K562 (cell line): ENCODE data around the gene NISCH. TPM values are rescaled to one million over a fixed set of nuclear protein-coding genes. Genes with fewer than 3 reads are reported as not detected.

Experiments
- ATAC-seq: fragments of 200-7000 bp; cut with Tn5 transposase; 3 replicates; pipeline ENCODE4 v1.9.1; 2020; ENCODE audit warnings: moderate library complexity
- BruUV-seq: library from RNA; stranded (reverse); fragments of 400-500 nt; replicated peaks from 2 replicates; lab custom pipeline; 2021; lab: Mats Ljungman, UMichigan
- CTCF ChIA-PET: fragments of 300-600 bp; formaldehyde crosslinking; extraction: SDS; loops from one replicate; lab custom pipeline; 2021; ENCODE audit warnings: low intra/inter-chr PET ratio; lab: Yijun Ruan, JAX
- POLR2A ChIA-PET: fragments of 300-600, 350-650 bp; sonication (Branson Sonifier 250); formaldehyde crosslinking; extraction: SDS; loops from one replicate; lab custom pipeline; 2021; ENCODE audit warnings: antibody characterized with exemption, inconsistent platforms; lab: Yijun Ruan, JAX
- DNase-seq, 4 experiments: peaks; one replicate each; pipeline versions ENCODE4 v3.0.0 to v3.0.0-alpha.2; 2011 to 2018; ENCODE audit warnings: low spot score in 3 of 4, mixed read lengths in 3 of 4; ENCODE audit errors: extremely low read depth in 1 of 4
- FAIRE-seq: peaks from 2 replicates; lab custom pipeline; 2011; peaks lifted over from hg19 to GRCh38; lab: Jason Lieb, UNC
- H2AFZ ChIP-seq: 2 replicates; pipeline ENCODE4 v1.6.0; 2011; ENCODE audit warnings: low read depth, low read length, control low read depth, inconsistent platforms
- H3K27ac ChIP-seq: fragments of 200-600 bp; 3 replicates; pipeline ENCODE4 v1.8.0; 2011; ENCODE audit warnings: low read depth, mild to moderate bottlenecking, control low read depth, inconsistent platforms, low read length, moderate library complexity, mixed read lengths; ENCODE audit errors: extremely low read depth
- H3K27me3 ChIP-seq, 2 experiments: fragments of 300-600 bp in 1 of 2; 2 replicates in 1 of 2; 3 replicates in 1 of 2; pipeline versions ENCODE4 v1.6.0 to v1.8.0; 2011; ENCODE audit warnings: inconsistent platforms in 2 of 2, low read length in 2 of 2, mild to moderate bottlenecking in 1 of 2, mixed read lengths in 1 of 2, moderate library complexity in 1 of 2; ENCODE audit not compliant: control insufficient read depth in 2 of 2, insufficient read depth in 2 of 2
- H3K36me3 ChIP-seq: fragments of 300-600 bp; 3 replicates; pipeline ENCODE4 v1.8.0; 2011; ENCODE audit warnings: mild to moderate bottlenecking, low read length, inconsistent platforms; ENCODE audit not compliant: control insufficient read depth, insufficient read depth
- H3K4me1 ChIP-seq, 2 experiments: fragments of 200-600 bp in 1 of 2; replicated peaks in 1 of 2; 2 replicates in 1 of 2; 3 replicates in 1 of 2; pipeline versions ENCODE4 v1.5.1 to v1.8.0; 2011; ENCODE audit warnings: inconsistent platforms in 2 of 2, low read length in 2 of 2, mild to moderate bottlenecking in 1 of 2, mixed read lengths in 1 of 2, moderate library complexity in 1 of 2; ENCODE audit not compliant: control insufficient read depth in 2 of 2, insufficient read depth in 2 of 2
- H3K4me2 ChIP-seq: 2 replicates; pipeline ENCODE4 v1.6.1; 2011; ENCODE audit warnings: low read length, control low read depth, inconsistent platforms, mixed read lengths; ENCODE audit not compliant: insufficient read depth
- H3K4me3 ChIP-seq: fragments of 200-600 bp; sonication (generic), shearing (Covaris generic); 2 replicates; pipeline ENCODE4 v1.5.1; 2016; ENCODE audit warnings: control low read depth, inconsistent platforms
- H3K79me2 ChIP-seq: fragments of 200-600 bp; 3 replicates; pipeline ENCODE4 v1.8.0; 2011; ENCODE audit warnings: low read length, inconsistent platforms; ENCODE audit not compliant: control insufficient read depth, insufficient read depth
- H3K9ac ChIP-seq, 2 experiments: 2 replicates each; pipeline versions ENCODE4 v1.6.0 to v1.6.1; 2011; ENCODE audit warnings: low read depth in 2 of 2, low read length in 2 of 2, control low read depth in 1 of 2, inconsistent platforms in 1 of 2, mild to moderate bottlenecking in 1 of 2, mixed read lengths in 1 of 2; ENCODE audit not compliant: insufficient read depth in 1 of 2
- H3K9me1 ChIP-seq: one replicate; pipeline ENCODE4 v1.6.0; 2011; ENCODE audit warnings: inconsistent platforms, mild to moderate bottlenecking, low read length, moderate library complexity; ENCODE audit not compliant: control insufficient read depth, insufficient read depth
- H3K9me3 ChIP-seq: replicated peaks from 2 replicates; pipeline ENCODE4 v1.5.1; 2011; ENCODE audit warnings: low read depth, low read length, inconsistent platforms; ENCODE audit not compliant: control insufficient read depth, insufficient read depth
- H4K20me1 ChIP-seq: replicated peaks from 2 replicates; pipeline ENCODE4 v1.6.1; 2011; ENCODE audit warnings: low read length, inconsistent platforms, mixed read lengths; ENCODE audit not compliant: control insufficient read depth, insufficient read depth
- BCOR ChIP-seq: fragments of 450-650 bp; IDR thresholded peaks from 2 replicates; pipeline ENCODE4 v1.6.1; 2016
- CAMTA2 ChIP-seq: fragments of 250-450 bp; sonication (Bioruptor Pico); conservative IDR thresholded peaks from 2 replicates; pipeline ENCODE4 v1.5.1; 2022
- CREBBP ChIP-seq: IDR thresholded peaks from one replicate; pipeline ENCODE4 v1.6.1; 2012; ENCODE audit warnings: low read depth, mild to moderate bottlenecking, control low read depth, inconsistent platforms, low read length
- CSDE1 ChIP-seq, 2 experiments: fragments of 450-650 bp; IDR thresholded peaks; 2 replicates each; pipeline ENCODE4 v1.6.1; 2016; ENCODE audit warnings: mild to moderate bottlenecking in 1 of 2
- FOSL1 ChIP-seq: fragments of 200-800 bp; sonication (Bioruptor generic); conservative IDR thresholded peaks from 2 replicates; pipeline ENCODE4 v1.6.1; 2016; ENCODE audit warnings: missing genetic modification characterization, missing compliant biosample characterization
- GTF2A2 ChIP-seq: IDR thresholded peaks from 2 replicates; pipeline ENCODE4 v1.6.1; 2016; ENCODE audit warnings: mild to moderate bottlenecking, missing genetic modification characterization, missing compliant biosample characterization
- HOMEZ ChIP-seq: fragments of 250-450 bp; sonication (Bioruptor Pico); IDR thresholded peaks from 2 replicates; pipeline ENCODE4 v1.4.0; 2020; ENCODE audit warnings: mild to moderate bottlenecking, moderate library complexity
- MAFF ChIP-seq: IDR thresholded peaks from 2 replicates; pipeline ENCODE4 v1.6.1; 2012; ENCODE audit warnings: low read length, improper control_type of control experiment
- MYC ChIP-seq, 2 experiments: fragments of 250-450 bp in 1 of 2; sonication (Bioruptor Pico) in 1 of 2; IDR thresholded peaks; 2 replicates each; pipeline versions ENCODE4 v1.5.1 to v1.6.1; 2012 to 2021; ENCODE audit warnings: low read depth in 2 of 2, borderline replicate concordance in 1 of 2, improper control_type of control experiment in 1 of 2, low read length in 1 of 2, mild to moderate bottlenecking in 1 of 2, moderate library complexity in 1 of 2
- RCOR1 ChIP-seq, 2 experiments: IDR thresholded peaks; 2 replicates each; pipeline ENCODE4 v1.6.1; 2012; ENCODE audit warnings: low read depth in 2 of 2, low read length in 2 of 2, borderline replicate concordance in 1 of 2, improper control_type of control experiment in 1 of 2
- U2AF1 ChIP-seq: fragments of 200-400 bp; formaldehyde crosslinking; optimal IDR thresholded peaks from 2 replicates; pipeline ENCODE3; 2017; ENCODE audit warnings: mild to moderate bottlenecking, low read depth, low read length, moderate library complexity
- ZNF512 ChIP-seq: IDR thresholded peaks from 2 replicates; pipeline ENCODE4 v1.6.1; 2016; ENCODE audit warnings: missing genetic modification characterization, missing compliant biosample characterization
- WGBS: fragments of 100-300 bp; shearing (Covaris generic); methylation state at CpG from one replicate; pipeline ENCODE4 v1.1.6; 2016; ENCODE audit warnings: low coverage, mixed read lengths; ENCODE audit not compliant: insufficient coverage; ENCODE audit errors: missing lambda C conversion rate; 5-methylcytosine and 5-hydroxymethylcytosine counted together
- in situ Hi-C: fragments of 300-500 bp; cut with MboI; formaldehyde crosslinking; loops from 4 replicates; pipeline ENCODE4 v1.15.0; 2018; ENCODE audit warnings: inconsistent platforms, mixed read lengths
- intact Hi-C: fragments of 100-400 bp; cut with micrococcal nuclease; formaldehyde crosslinking; loops from 2 replicates; pipeline ENCODE4 v1.14.2; 2022
- polyA plus RNA-seq, 8 experiments: library from polyadenylated mRNA; depleted of rRNA in 4 of 8; stranded (reverse) in 5 of 8; unstranded in 3 of 8; fragments of >200 nt; fragmentation: Nextera tagmentation in 2 of 8; fragmentation: Illumina TruSeq in 1 of 8; extraction: Ambion mirVana in 2 of 8; extraction: Trizol in 1 of 8; gene quantifications; 2 replicates each; pipeline versions ENCODE4 v1.2.1 to v1.2.3, GENCODE V29; 2011 to 2014; ENCODE audit warnings: inconsistent platforms in 1 of 8, missing spikeins in 1 of 8
- total RNA-seq, 7 experiments: library from RNA; depleted of rRNA in 6 of 7; stranded (reverse); fragments of >200 nt in 6 of 7; fragmentation: Illumina TruSeq in 2 of 7; extraction: Trizol in 2 of 7; gene quantifications; 2 replicates each; pipeline versions ENCODE4 v1.2.1 to v1.2.3, GENCODE V29; 2011 to 2021; ENCODE audit warnings: low replicate concordance in 1 of 7

Gene NISCH
- total and polyA plus RNA-seq, 9 of the 15 experiments (the other 6 are each of a cell fraction or from before 2014, with no cell fraction given), result 0.44 to 43.5 (median 23.4) TPM

- TF ChIP-seq HOMEZ, result no peak
These were observed 14.7 kb upstream of the NISCH start (continued) for GRCh38 chr3:52440671-52441070.

- no peaks in the 10 kb centered on the region for H4K20me1 ChIP-seq
- no peaks in the 10 kb centered on the region for H3K9me1 ChIP-seq
- H3K27me3 ChIP-seq, result peaks cover 0 to 4% of the 10 kb centered on the region in 2 experiments; a peak in 1 of 5 replicates
- no peak overlapping the region for H3K9ac ChIP-seq
- H3K4me1 ChIP-seq, result peaks cover 0 to 28% of the 10 kb centered on the region in 2 experiments; a peak in 2 of 5 replicates
- 71% methylated on average over 4 of the region's 23 CpGs for WGBS
- H3K36me3 ChIP-seq, result no peaks in the 10 kb centered on the region
- intact Hi-C loops (no loop called here), in situ Hi-C loops (loop anchor here (10.0 kb wide), 1 partner anchor 146 kb away; no protein-coding TSS in a partner anchor)
- H3K4me3 ChIP-seq, result no peak overlapping the region
- no peak for ATAC-seq
- no peak for FAIRE-seq
- no peak overlapping the region for H3K4me2 ChIP-seq
- H3K79me2 ChIP-seq, result no peaks in the 10 kb centered on the region
- ChIA-PET CTCF (no interaction called here), POLR2A (no interaction called here)
- H3K9me3 ChIP-seq, result no peaks in the 10 kb centered on the region
- no peak for TF ChIP-seq BCOR
- no peak for TF ChIP-seq GTF2A2 (tag)
- TF ChIP-seq U2AF1, result no peak
- no peak for TF ChIP-seq MYC (IDR thresholded peaks at IDR 0.05; ENCODE audit: low read depth, low read length)
- TF ChIP-seq MYC (CRISPR knock-in tag; IDR thresholded peaks at IDR 0.05; ENCODE audit: borderline replicate concordance, low read depth), result no peak
- TF ChIP-seq MAFF, result no peak
- TF ChIP-seq CAMTA2 (CRISPR knock-in tag), result no peak
- no peak for TF ChIP-seq CSDE1 (IDR thresholded peaks at IDR 0.05)
- TF ChIP-seq ZNF512 (tag), result no peak
- no peak for TF ChIP-seq CREBBP
- no peak for TF ChIP-seq FOSL1 (tag)
- TF ChIP-seq RCOR1 (IDR thresholded peaks at IDR 0.05; ENCODE audit: borderline replicate concordance in 1 of 2, low read depth in 2 of 2, low read length in 2 of 2), result no peak
- no peak for DNase-seq
- no TSS peak for BruUV-seq
- no peak overlapping the region for H2AFZ ChIP-seq
- no peak overlapping the region for H3K27ac ChIP-seq
These were observed 14.2 kb upstream of the NISCH start for GRCh38 chr3:52441091-52441771.
